T-helper 1 cell treated with Interleukin-12 subunit alpha and Interleukin-12 subunit beta and Interleukin-4 antibody, amounts not matched to agents 30 μg/mL and 1 μg/mL, for 36 hours (primary cell): Measurements from ENCODE around the gene PARD3B.

Source experiments
- H3K27ac Mint-ChIP-seq: one replicate; pipeline ENCODE4 v1.8.0; 2021; ENCODE audit warnings: mild to moderate bottlenecking, mixed read lengths
- H3K27me3 Mint-ChIP-seq: one replicate; pipeline ENCODE4 v1.8.0; 2021; ENCODE audit warnings: low read depth, mixed read lengths
- H3K36me3 Mint-ChIP-seq: one replicate; pipeline ENCODE4 v1.8.0; 2021; ENCODE audit warnings: low read depth, mixed read lengths
- H3K4me1 Mint-ChIP-seq: one replicate; pipeline ENCODE4 v1.8.0; 2021; ENCODE audit warnings: low read depth, mixed read lengths
- H3K4me3 Mint-ChIP-seq: one replicate; pipeline ENCODE4 v1.8.0; 2021; ENCODE audit warnings: mild to moderate bottlenecking, moderate library complexity, mixed read lengths
- H3K9me3 Mint-ChIP-seq: one replicate; pipeline ENCODE4 v1.8.0; 2021; ENCODE audit warnings: mixed read lengths

Gene PARD3B

DNA sequence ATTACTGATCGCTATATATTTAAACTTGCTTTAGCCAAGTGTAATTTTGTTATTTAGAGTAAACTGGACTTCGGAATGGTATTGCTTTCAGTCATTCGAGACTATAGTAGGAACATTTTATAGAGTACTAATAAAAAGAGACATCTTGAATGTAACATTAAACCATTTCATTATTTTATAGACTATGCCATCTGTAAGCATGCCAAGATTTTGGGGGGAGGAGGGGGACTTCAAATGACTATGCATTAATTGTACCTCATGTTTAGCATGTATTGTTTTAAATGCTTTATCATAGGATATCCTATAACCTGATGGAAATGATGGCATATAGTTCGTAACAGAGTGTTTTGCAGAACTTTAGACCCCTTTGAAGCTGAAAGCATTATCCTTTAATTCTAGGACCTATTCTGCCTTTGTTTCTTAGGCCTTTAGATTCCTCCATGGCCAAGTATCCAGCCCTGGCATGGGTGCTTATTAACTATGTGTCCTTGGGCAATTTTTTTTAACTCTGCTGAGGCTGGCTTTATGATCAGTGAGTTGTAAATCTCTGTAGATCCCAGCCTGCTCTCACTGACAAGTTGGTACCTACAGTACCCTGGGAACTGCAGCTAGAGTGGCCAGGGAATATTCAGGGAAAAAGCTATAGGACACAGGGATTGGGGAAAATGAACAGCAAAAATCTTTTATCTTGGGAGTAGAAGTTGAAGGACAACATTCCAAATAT is 93.4 kb downstream of the PARD3B start:
- Mint-ChIP-seq H3K36me3 (no peaks in the 10 kb centered on the region), H3K4me1 (no peaks in the 10 kb centered on the region), H3K27me3 (peaks cover 5% of the 10 kb centered on the region), H3K27ac (no peak overlapping the region), H3K9me3 (no peaks in the 10 kb centered on the region), H3K4me3 (no peak overlapping the region)

DNA sequence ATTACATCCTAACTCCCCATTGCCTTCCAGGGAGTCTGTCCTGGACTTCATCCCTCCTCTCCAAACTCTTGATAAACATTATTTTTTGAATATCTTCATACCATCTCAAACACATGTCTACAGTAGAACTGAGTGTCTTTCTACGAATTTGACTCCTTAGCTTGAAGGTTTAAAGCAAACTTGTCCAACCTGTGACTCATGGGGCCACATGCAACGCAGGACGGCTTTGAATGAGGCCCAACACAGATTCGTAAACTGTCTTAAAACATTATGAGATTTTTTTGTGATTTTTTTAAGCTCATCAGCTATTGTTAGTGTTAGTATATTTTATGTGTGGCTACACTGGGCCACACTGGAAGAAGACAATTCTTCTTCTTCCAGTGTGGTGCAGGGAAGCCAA is 98.1 kb downstream of the PARD3B start:
- no peaks in the 10 kb centered on the region for H3K27me3 Mint-ChIP-seq
- H3K4me3 Mint-ChIP-seq = no peak overlapping the region
- no peaks in the 10 kb centered on the region for H3K36me3 Mint-ChIP-seq
- no peaks in the 10 kb centered on the region for H3K9me3 Mint-ChIP-seq
- H3K4me1 Mint-ChIP-seq = no peaks in the 10 kb centered on the region
- no peak overlapping the region for H3K27ac Mint-ChIP-seq

DNA sequence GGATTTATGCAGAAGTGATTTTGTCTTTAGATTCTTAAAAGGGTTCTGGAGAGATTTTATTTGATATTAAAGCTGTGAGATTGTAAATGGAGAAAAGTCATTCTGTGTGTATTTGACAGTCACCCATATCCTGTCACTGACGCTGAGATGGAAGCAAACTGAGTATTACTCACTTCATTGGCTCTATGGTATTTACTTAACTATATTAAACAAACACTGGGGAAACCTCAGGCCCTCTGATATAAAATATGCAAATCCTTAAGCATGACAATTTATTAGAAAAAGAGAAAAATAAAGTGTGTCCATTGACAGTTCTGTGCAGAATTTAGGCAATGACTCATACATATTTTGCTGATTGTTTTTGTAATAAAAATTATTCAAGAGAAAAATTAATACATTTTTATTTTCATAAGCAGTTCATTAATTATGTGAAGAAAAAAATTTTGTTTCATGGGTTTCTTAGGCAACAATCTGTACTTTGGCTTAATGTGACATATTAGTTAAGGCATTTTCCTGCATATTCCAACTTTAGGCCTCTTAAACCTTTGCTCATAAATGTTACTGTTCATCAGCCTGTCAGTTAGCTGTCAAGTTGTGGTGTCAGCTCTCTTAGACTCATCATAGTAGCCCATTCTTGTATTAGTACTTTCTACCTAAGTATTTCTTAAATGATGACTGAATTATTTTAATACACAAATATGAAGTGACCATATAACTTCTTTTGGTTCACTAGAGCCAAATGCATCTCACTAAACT is 99.9 kb downstream of the PARD3B start:
- H3K9me3 Mint-ChIP-seq = no peaks in the 10 kb centered on the region
- H3K4me1 Mint-ChIP-seq = no peaks in the 10 kb centered on the region
- no peak overlapping the region for H3K4me3 Mint-ChIP-seq
- no peaks in the 10 kb centered on the region for H3K27me3 Mint-ChIP-seq
- no peak overlapping the region for H3K27ac Mint-ChIP-seq
- H3K36me3 Mint-ChIP-seq = no peaks in the 10 kb centered on the region

DNA sequence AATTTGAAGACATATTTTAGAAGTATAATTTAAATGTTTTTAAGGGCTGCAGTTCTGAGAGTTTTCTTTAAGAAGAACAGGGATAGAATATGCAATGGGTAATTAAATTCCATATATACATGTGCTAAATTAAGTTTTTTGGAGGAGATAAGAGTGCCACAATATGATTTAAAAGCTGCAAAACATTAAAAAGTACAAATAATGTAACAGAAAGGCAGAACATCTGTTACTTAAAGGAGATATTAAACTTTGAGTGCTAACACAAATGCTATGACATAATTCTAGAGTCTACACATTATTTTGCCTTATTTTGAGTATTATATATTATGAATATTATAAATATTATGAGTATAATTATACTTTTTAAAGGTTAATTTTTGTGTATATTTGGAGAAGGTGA is 102.4 kb downstream of the PARD3B start:
- H3K36me3 Mint-ChIP-seq = no peaks in the 10 kb centered on the region
- H3K4me3 Mint-ChIP-seq = no peak overlapping the region
- H3K27me3 Mint-ChIP-seq = no peaks in the 10 kb centered on the region
- H3K27ac Mint-ChIP-seq = no peak overlapping the region
- H3K4me1 Mint-ChIP-seq = no peaks in the 10 kb centered on the region
- peaks cover 5% of the 10 kb centered on the region for H3K9me3 Mint-ChIP-seq

DNA sequence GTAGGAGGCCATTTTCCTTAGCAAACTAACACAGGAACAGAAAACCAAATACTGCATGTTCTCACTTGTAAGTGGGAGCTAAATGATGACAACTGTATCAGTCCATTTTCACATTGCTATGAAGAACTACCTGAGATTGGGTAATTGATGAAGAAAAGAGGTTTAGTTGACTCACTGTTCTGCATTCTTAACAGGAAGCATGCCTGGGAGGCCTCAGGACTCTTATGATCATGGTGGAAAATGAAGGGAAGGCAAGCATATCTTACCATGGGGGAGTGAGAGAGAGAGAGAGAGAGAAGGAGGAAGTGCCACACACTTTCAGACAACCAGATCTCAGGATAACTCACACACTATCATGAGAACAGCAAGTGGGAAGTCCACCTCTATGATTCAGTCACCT is 105.3 kb downstream of the PARD3B start:
- no peak overlapping the region for H3K27ac Mint-ChIP-seq
- H3K4me3 Mint-ChIP-seq = no peak overlapping the region
- H3K9me3 Mint-ChIP-seq = peaks cover 5% of the 10 kb centered on the region
- no peaks in the 10 kb centered on the region for H3K27me3 Mint-ChIP-seq
- H3K36me3 Mint-ChIP-seq = no peaks in the 10 kb centered on the region
- H3K4me1 Mint-ChIP-seq = no peaks in the 10 kb centered on the region

DNA sequence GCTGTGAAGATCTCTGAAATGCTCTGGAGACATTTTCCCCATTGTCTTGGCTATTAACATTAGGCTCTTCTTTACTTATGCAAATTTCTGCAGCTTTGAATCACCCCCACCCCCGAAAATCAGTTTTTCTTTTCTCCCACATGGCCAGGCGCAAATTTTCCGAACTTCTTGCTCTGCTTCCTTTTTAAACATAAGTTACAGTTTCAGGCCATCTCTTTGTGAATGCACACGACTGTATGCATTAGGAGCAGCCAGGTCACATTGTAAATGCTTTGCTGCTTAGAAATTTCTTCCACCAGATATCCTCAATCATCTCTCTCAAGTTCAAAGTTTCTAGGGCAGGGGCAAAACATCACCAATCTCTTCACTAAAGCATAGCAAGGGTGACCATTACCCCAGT is 106.8 kb downstream of the PARD3B start:
- Mint-ChIP-seq H3K4me3 (no peak overlapping the region), H3K9me3 (peaks cover 5% of the 10 kb centered on the region), H3K36me3 (no peaks in the 10 kb centered on the region), H3K27me3 (no peaks in the 10 kb centered on the region), H3K4me1 (no peaks in the 10 kb centered on the region), H3K27ac (no peak overlapping the region)

DNA sequence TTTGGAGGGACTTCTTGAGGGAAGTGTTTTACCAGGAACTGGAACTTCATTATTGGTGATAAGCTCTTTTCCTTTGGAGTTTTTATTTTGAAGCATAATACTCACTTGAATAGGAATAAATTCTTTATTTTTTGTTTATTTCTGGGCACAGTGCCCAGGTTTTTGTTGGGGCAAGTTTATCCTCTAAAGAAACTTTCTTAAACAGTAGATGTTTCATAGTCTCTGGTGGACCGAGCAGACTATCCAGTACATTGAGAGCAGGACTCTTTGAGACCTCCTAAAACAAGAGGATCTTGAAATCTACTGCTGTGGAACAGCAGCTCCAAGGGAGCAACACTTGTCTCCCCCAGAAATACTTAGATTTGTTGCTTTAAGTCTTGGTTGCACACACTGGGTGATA is 109.4 kb downstream of the PARD3B start:
- Mint-ChIP-seq H3K36me3 (no peaks in the 10 kb centered on the region), H3K9me3 (peaks cover 5% of the 10 kb centered on the region), H3K4me3 (no peak overlapping the region), H3K4me1 (no peaks in the 10 kb centered on the region), H3K27me3 (no peaks in the 10 kb centered on the region), H3K27ac (no peak overlapping the region)

DNA sequence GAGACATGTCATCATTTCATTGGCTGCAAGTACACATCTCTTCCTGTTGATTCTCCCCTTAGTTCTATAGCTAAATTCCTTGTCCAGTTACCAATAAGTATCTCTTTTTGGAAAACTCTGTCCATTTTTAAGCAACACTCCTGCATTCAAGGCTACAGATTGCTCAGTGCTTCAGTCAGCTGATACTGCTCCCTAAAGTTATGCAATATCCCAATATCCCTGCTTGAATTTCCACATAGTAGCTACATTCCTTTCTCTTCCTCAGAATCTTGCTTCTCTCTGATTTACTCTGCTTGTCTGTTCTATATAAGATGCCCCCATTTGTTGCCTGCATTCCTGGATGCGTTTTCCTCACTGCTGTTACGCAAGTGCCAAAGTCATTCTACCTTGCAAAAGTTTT is 109.8 kb downstream of the PARD3B start:
- H3K36me3 Mint-ChIP-seq = no peaks in the 10 kb centered on the region
- no peak overlapping the region for H3K27ac Mint-ChIP-seq
- peaks cover 5% of the 10 kb centered on the region for H3K9me3 Mint-ChIP-seq
- no peaks in the 10 kb centered on the region for H3K27me3 Mint-ChIP-seq
- H3K4me1 Mint-ChIP-seq = no peaks in the 10 kb centered on the region
- H3K4me3 Mint-ChIP-seq = no peak overlapping the region

DNA sequence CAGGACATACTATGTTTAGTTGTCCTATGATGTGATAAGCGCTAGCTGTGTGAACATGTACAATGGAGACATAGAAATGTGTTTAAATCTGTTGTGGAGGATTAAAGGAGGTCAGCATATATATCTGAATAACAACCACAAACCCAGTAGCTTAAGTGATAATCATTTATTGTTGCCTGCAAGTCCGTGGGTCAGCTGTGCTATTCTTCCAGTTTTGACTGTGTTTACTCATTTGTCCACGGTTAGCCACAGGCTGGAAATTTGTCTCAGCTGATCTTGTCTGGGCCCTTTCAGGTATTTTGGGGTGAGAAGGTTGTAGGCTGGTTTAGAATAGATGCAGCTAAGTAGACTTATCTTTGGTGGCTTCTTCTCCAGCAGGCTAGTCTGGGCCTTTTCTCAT is 110.4 kb downstream of the PARD3B start:
- Mint-ChIP-seq H3K4me3 (no peak overlapping the region), H3K27ac (no peak overlapping the region), H3K27me3 (no peaks in the 10 kb centered on the region), H3K36me3 (no peaks in the 10 kb centered on the region), H3K9me3 (peaks cover 5% of the 10 kb centered on the region), H3K4me1 (no peaks in the 10 kb centered on the region)

DNA sequence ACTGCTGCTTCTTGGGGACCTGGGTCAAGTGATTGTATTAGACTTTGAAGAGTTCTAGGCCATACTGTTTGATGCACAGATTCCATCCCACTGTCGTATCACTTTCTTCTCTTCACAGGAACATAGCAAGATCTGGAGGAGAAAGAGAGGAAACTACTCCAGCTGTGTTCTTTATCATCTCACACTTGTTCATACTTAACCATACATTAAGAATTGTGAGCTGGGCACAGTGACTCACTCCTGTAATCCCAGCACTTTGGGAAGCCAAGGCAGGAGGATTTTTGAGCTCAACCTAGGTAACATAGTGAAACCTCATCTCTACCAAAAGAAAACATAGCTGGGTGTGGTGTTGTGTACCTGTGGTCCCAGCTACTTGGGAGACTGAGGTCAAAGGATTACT is 111.7 kb downstream of the PARD3B start:
- Mint-ChIP-seq H3K9me3 (peaks cover 4% of the 10 kb centered on the region), H3K27me3 (no peaks in the 10 kb centered on the region), H3K4me1 (no peaks in the 10 kb centered on the region), H3K36me3 (no peaks in the 10 kb centered on the region), H3K4me3 (no peak overlapping the region), H3K27ac (no peak overlapping the region)

DNA sequence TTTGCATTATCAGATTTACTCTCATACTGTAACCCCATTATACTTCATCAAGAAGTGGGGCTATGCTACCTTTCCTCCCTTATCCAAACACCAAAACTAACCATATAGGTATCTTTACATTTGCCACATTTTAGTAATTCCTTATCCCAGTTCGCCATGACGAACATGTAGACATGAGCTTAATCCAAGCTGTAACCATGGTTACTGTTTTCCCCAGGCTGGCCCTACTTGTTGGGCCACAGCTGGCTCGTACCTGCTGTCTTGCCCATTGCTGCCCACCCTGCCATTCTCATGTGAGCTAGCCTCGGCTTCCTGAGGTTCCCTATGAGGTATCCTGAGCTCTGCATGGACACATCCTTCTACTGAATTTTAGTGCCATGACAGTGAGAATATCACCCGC is 117.7 kb downstream of the PARD3B start:
- no peak overlapping the region for H3K4me3 Mint-ChIP-seq
- H3K27ac Mint-ChIP-seq = no peak overlapping the region
- H3K4me1 Mint-ChIP-seq = no peaks in the 10 kb centered on the region
- no peaks in the 10 kb centered on the region for H3K9me3 Mint-ChIP-seq
- no peaks in the 10 kb centered on the region for H3K36me3 Mint-ChIP-seq
- no peaks in the 10 kb centered on the region for H3K27me3 Mint-ChIP-seq

DNA sequence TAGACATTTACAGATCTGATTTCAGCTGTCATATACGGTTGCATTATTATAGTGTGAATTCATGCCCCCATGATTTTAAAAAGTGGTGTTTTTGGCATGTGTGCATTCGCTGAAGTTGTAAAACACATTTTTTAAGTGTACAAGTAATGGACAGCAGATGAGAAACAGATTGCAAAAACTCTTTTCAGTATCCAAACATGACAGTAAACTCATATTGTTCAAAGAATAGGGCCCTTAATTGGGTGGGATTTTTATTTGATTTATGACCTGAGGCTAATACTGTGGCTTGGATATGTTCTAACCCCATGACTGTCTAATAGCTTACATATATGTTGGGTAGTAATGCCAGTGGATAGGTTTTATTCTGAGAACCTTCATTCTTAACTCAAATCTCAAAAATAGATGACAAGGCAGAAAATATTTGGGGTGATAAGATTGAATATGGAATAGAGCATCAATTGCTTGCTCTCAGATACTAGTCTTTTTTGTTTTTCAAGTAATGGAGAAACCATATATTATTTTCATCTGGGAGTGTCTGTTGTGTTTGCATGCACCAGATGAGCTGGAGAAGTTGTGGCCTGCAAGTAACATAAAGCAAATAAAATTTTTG is 118.6 kb downstream of the PARD3B start:
- H3K36me3 Mint-ChIP-seq = no peaks in the 10 kb centered on the region
- no peak overlapping the region for H3K27ac Mint-ChIP-seq
- H3K4me3 Mint-ChIP-seq = no peak overlapping the region
- no peaks in the 10 kb centered on the region for H3K9me3 Mint-ChIP-seq
- no peaks in the 10 kb centered on the region for H3K4me1 Mint-ChIP-seq
- peaks cover 4% of the 10 kb centered on the region for H3K27me3 Mint-ChIP-seq

DNA sequence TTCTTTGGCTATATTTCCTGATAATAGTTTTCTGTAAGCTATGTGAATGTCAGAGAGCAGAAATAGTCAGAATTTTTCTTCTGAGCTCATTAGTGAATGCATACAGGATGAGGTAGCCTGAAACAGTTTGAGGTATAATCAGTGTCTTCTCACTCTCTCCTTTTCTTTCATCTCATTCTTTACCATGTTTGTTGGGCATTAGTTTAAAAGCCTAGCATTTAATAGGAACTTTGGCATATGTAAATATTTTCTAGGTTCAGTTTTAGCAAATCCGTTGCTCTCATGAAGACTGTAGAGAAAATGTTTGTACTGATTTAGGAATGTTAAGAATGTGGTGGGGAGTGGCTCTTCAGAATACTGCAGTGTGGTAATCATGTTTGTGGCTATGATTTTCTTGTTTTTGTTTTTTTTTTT is 119.4 kb downstream of the PARD3B start:
- Mint-ChIP-seq H3K9me3 (no peaks in the 10 kb centered on the region), H3K27me3 (peaks cover 4% of the 10 kb centered on the region), H3K4me1 (no peaks in the 10 kb centered on the region), H3K36me3 (no peaks in the 10 kb centered on the region), H3K27ac (no peak overlapping the region), H3K4me3 (no peak overlapping the region)

DNA sequence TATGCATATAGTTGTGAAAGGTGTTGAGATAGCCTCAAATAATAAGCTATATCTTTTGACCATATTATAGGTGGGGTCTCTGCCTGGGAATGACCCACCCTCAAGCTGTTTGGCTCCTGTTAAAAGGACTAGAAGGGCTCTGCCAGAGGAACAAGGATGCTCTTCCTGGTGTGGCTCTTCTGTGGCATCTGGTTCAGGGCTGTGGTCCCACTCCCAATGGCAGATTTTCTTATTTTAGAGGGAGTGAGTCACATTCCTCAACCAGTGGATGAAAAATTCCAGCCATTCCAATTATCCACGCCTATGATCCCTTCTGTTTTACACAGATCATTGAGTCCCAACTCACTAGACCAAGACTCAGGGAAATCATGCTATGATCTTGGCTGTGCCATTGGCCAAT is 119.9 kb downstream of the PARD3B start:
- Mint-ChIP-seq H3K4me1 (no peaks in the 10 kb centered on the region), H3K36me3 (no peaks in the 10 kb centered on the region), H3K9me3 (no peaks in the 10 kb centered on the region), H3K27ac (no peak overlapping the region), H3K27me3 (peaks cover 4% of the 10 kb centered on the region), H3K4me3 (no peak overlapping the region)

DNA sequence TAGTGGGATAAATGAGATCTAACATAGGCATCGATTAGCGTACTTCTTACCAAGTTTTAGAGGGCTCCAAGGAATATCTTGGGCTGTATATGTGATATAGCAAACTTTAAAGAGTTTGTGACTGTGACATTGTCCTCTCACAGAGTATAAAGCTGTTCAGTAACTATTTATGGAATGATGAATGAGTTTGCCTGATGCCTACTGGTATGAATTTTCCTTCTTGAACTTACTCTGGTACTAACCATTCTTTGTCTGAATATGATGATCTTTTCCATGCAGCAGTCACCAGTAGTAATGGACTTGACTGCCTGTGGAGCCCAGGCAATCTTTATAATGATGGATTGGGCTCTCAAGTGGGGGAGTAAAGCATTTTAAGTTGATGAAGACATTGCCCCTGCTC is 120.5 kb downstream of the PARD3B start:
- Mint-ChIP-seq H3K9me3 (no peaks in the 10 kb centered on the region), H3K27me3 (peaks cover 4% of the 10 kb centered on the region), H3K4me1 (no peaks in the 10 kb centered on the region), H3K4me3 (no peak overlapping the region), H3K27ac (no peak overlapping the region), H3K36me3 (no peaks in the 10 kb centered on the region)
